WTC11 (cell line): ENCODE data around the gene DTNB.

ENCODE experiments used
- CREB1 ChIP-seq: sonication (generic); formaldehyde crosslinking; IDR thresholded peaks from 2 replicates; pipeline ENCODE4 v1.8.0; 2023; ENCODE audit warnings: mild to moderate bottlenecking, missing genetic modification reagents
- CTCF ChIP-seq: fragments of 200-600 bp; IDR thresholded peaks from 2 replicates; pipeline ENCODE4 v1.8.0; 2022; ENCODE audit warnings: antibody characterized with exemption
- ERG ChIP-seq: fragments of 250-450 bp; sonication (Bioruptor Pico); IDR thresholded peaks from 2 replicates; pipeline ENCODE4 v1.8.0; 2021; ENCODE audit warnings: mild to moderate bottlenecking
- KAT7 ChIP-seq: sonication (generic); formaldehyde crosslinking; IDR thresholded peaks from 2 replicates; pipeline ENCODE4 v1.8.1; 2023; ENCODE audit warnings: missing genetic modification reagents, mild to moderate bottlenecking, borderline replicate concordance
- TP53 ChIP-seq: sonication (generic); formaldehyde crosslinking; IDR thresholded peaks from 2 replicates; pipeline ENCODE4 v1.8.1; 2023; ENCODE audit warnings: mild to moderate bottlenecking, missing genetic modification reagents
- ZNF138 ChIP-seq: sonication (generic); formaldehyde crosslinking; conservative IDR thresholded peaks from 2 replicates; pipeline ENCODE4 v1.8.1; 2022; ENCODE audit warnings: mild to moderate bottlenecking, moderate library complexity, missing genetic modification reagents
- TF ChIP-seq, protein P1 (sequence below): sonication (generic); formaldehyde crosslinking; conservative IDR thresholded peaks from 2 replicates; pipeline ENCODE4 v1.8.1; 2022; ENCODE audit warnings: mild to moderate bottlenecking, missing genetic modification reagents
- TF ChIP-seq, protein P2 (sequence below): sonication (generic); formaldehyde crosslinking; IDR thresholded peaks from 2 replicates; pipeline ENCODE4 v1.8.0; 2022; ENCODE audit warnings: mild to moderate bottlenecking, missing genetic modification reagents

DNA sequence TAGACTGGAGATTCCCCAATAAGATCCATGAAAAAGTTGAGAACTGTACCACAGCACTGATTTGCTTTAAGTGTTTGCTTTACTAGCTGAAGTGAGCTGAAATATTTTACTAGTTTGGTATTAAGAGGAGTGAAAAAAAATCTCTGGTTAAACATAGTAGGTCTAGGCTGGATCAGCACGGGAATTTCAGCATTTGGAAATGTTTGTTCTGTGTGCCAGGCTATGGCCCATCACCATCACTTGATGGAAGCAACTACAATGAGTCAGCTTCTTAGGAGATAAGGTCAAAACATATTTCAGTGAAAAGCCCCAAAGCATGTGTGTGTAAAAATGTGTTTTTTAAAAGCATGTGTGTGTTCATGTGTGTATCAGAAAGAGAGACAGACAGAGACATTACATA lies 200.2 kb downstream of the DTNB start:
- TF ChIP-seq ERG (CRISPR knock-in tag) (no peak), CTCF (no peak), TP53 (CRISPR knock-in tag) (no peak), ZNF138 (CRISPR knock-in tag) (no peak), KAT7 (CRISPR knock-in tag) (no peak), CREB1 (CRISPR knock-in tag) (no peak)
- TF ChIP-seq, protein P1, sequence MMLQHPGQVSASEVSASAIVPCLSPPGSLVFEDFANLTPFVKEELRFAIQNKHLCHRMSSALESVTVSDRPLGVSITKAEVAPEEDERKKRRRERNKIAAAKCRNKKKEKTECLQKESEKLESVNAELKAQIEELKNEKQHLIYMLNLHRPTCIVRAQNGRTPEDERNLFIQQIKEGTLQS (CRISPR knock-in tag), result no peak
- TF ChIP-seq, protein P2, sequence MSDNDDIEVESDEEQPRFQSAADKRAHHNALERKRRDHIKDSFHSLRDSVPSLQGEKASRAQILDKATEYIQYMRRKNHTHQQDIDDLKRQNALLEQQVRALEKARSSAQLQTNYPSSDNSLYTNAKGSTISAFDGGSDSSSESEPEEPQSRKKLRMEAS (CRISPR knock-in tag), result no peak
